Keratinocyte (primary cell): ENCODE data around the gene HOMER2. TPM values are rescaled to one million over a fixed set of nuclear protein-coding genes. Genes with fewer than 3 reads are reported as not detected.

Source experiments
- DNase-seq: peaks from one replicate; pipeline ENCODE4 v3.0.0-alpha.2; 2011; ENCODE audit warnings: low read depth, missing footprints, low spot score
- FAIRE-seq: peaks from 2 replicates; lab custom pipeline; 2011; peaks lifted over from hg19 to GRCh38; lab: Jason Lieb, UNC
- H2AFZ ChIP-seq: 2 replicates; pipeline ENCODE4 v1.6.0; 2012; ENCODE audit warnings: low read length, control low read depth, inconsistent platforms; ENCODE audit not compliant: control insufficient read depth
- H3K27ac ChIP-seq: 2 replicates; pipeline ENCODE4 v1.5.1; 2011; ENCODE audit warnings: low read length; ENCODE audit not compliant: control insufficient read depth, insufficient read depth
- H3K27me3 ChIP-seq: 3 replicates; pipeline ENCODE4 v1.6.0; 2011; ENCODE audit warnings: low read length; ENCODE audit not compliant: control insufficient read depth, insufficient read depth; ENCODE audit errors: extremely low read depth
- H3K36me3 ChIP-seq, 2 experiments: 2 replicates in 1 of 2; 3 replicates in 1 of 2; pipeline ENCODE4 v1.5.1; 2011; ENCODE audit warnings: low read length in 2 of 2, mild to moderate bottlenecking in 1 of 2; ENCODE audit not compliant: control insufficient read depth in 2 of 2, insufficient read depth in 2 of 2; ENCODE audit errors: extremely low read depth in 1 of 2
- H3K4me1 ChIP-seq: 3 replicates; pipeline ENCODE4 v1.5.1; 2011; ENCODE audit warnings: low read length; ENCODE audit not compliant: control insufficient read depth, insufficient read depth; ENCODE audit errors: extremely low read depth
- H3K4me2 ChIP-seq: 3 replicates; pipeline ENCODE4 v1.6.0; 2011; ENCODE audit warnings: low read depth, low read length; ENCODE audit not compliant: control insufficient read depth, insufficient read depth; ENCODE audit errors: extremely low read depth
- H3K4me3 ChIP-seq, 3 experiments: fragments of 200-600 bp in 1 of 3; sonication (generic) in 1 of 3; 2 replicates in 2 of 3; 3 replicates in 1 of 3; pipeline ENCODE4 v1.5.1; 2011 to 2016; ENCODE audit warnings: low read length in 3 of 3, mild to moderate bottlenecking in 3 of 3, control low read depth in 2 of 3, inconsistent platforms in 1 of 3, low read depth in 1 of 3, mixed read lengths in 1 of 3, mixed run types in 1 of 3, moderate library complexity in 1 of 3; ENCODE audit not compliant: control insufficient read depth in 2 of 3, insufficient read depth in 2 of 3; ENCODE audit errors: extremely low read depth in 1 of 3
- H3K79me2 ChIP-seq: 2 replicates; pipeline ENCODE4 v1.6.0; 2012; ENCODE audit warnings: low read length; ENCODE audit not compliant: control insufficient read depth, insufficient read depth
- H3K9ac ChIP-seq: 3 replicates; pipeline ENCODE4 v1.6.0; 2011; ENCODE audit warnings: low read length; ENCODE audit not compliant: control insufficient read depth, insufficient read depth; ENCODE audit errors: extremely low read depth
- H3K9me1 ChIP-seq: 3 replicates; pipeline ENCODE4 v1.6.0; 2011; ENCODE audit warnings: low read length; ENCODE audit not compliant: control insufficient read depth, insufficient read depth; ENCODE audit errors: extremely low read depth
- H3K9me3 ChIP-seq: 2 replicates; pipeline ENCODE4 v1.5.1; 2012; ENCODE audit warnings: low read depth, low read length; ENCODE audit not compliant: control insufficient read depth
- H4K20me1 ChIP-seq: 3 replicates; pipeline ENCODE4 v1.6.0; 2011; ENCODE audit warnings: low read length; ENCODE audit not compliant: control insufficient read depth, insufficient read depth; ENCODE audit errors: extremely low read depth
- EZH2 ChIP-seq: IDR thresholded peaks from one replicate; pipeline ENCODE4 v1.6.1; 2012; ENCODE audit warnings: inconsistent platforms, mild to moderate bottlenecking, low read length, moderate library complexity
- dilution Hi-C: fragments of 300-500 bp; cut with MboI; formaldehyde crosslinking; loops from one replicate; pipeline ENCODE4 v1.7.0; 2020; ENCODE audit warnings: low sequenced_read_pairs; ENCODE audit not compliant: extremely low pct_ligation_motif_present
- polyA plus RNA-seq, 5 experiments: library from polyadenylated mRNA; depleted of rRNA in 3 of 5; stranded (reverse) in 3 of 5; stranded (forward) in 1 of 5; unstranded in 1 of 5; fragments of >200 nt; gene quantifications; 1 replicate in 1 of 5; 2 replicates in 3 of 5; 3 replicates in 1 of 5; pipeline versions ENCODE4 v1.2.1 to v1.2.3, GENCODE V29; 2011 to 2012; ENCODE audit warnings: missing spikeins in 2 of 5, low read depth in 1 of 5, low replicate concordance in 1 of 5
- TF ChIP-seq, protein P1 (sequence below), 3 experiments: IDR thresholded peaks in 1 of 3; conservative IDR thresholded peaks in 1 of 3; optimal IDR thresholded peaks in 1 of 3; 2 replicates in 2 of 3; 3 replicates in 1 of 3; pipeline versions ENCODE3 to v1.5.1; 2011; ENCODE audit warnings: low read length in 3 of 3, mild to moderate bottlenecking in 3 of 3, moderate library complexity in 2 of 3, control low read depth in 1 of 3, inconsistent platforms in 1 of 3; ENCODE audit not compliant: insufficient read depth in 2 of 3; ENCODE audit errors: extremely low read depth in 1 of 3

Gene HOMER2
- polyA plus RNA-seq, 1 donor (not counting 4 experiments of a cell fraction or from before 2014, with no cell fraction given), result 12.4 TPM

DNA sequence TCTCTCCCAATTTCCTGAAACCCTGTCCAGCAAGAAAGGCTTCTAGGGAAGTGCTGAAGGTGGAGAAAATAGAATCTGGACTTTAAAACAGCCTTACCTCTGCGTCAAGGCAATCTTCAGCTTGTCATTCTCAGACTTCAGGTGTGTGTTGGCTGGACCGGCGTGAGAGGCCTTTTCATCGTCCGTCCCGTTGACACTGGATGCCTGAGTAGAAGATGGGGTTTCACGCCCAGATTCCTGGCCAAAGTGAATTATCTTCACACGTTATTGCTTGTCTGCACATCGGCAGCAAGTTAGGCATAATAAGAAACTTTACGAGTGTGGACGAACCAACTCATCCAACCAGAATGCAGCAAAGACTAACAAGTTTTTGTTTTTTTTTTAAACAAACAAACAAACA lies 93.6 kb downstream of the HOMER2 start:
- no peaks in the 10 kb centered on the region for H3K79me2 ChIP-seq
- H2AFZ ChIP-seq, result no peak overlapping the region
- H3K9me1 ChIP-seq, result no peaks in the 10 kb centered on the region
- no peaks in the 10 kb centered on the region for H3K9me3 ChIP-seq
- H3K4me3 ChIP-seq, result no peak overlapping the region
- dilution Hi-C loops, result no loop called here
- H4K20me1 ChIP-seq, result no peaks in the 10 kb centered on the region
- DNase-seq (no peak), FAIRE-seq (no peak)
- no peaks in the 10 kb centered on the region for H3K27me3 ChIP-seq
- no peak overlapping the region for H3K27ac ChIP-seq
- no peaks in the 10 kb centered on the region for H3K4me1 ChIP-seq
- no peak overlapping the region for H3K9ac ChIP-seq
- no peak overlapping the region for H3K4me2 ChIP-seq
- TF ChIP-seq, protein P1, sequence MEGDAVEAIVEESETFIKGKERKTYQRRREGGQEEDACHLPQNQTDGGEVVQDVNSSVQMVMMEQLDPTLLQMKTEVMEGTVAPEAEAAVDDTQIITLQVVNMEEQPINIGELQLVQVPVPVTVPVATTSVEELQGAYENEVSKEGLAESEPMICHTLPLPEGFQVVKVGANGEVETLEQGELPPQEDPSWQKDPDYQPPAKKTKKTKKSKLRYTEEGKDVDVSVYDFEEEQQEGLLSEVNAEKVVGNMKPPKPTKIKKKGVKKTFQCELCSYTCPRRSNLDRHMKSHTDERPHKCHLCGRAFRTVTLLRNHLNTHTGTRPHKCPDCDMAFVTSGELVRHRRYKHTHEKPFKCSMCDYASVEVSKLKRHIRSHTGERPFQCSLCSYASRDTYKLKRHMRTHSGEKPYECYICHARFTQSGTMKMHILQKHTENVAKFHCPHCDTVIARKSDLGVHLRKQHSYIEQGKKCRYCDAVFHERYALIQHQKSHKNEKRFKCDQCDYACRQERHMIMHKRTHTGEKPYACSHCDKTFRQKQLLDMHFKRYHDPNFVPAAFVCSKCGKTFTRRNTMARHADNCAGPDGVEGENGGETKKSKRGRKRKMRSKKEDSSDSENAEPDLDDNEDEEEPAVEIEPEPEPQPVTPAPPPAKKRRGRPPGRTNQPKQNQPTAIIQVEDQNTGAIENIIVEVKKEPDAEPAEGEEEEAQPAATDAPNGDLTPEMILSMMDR (optimal IDR thresholded peaks at IDR 0.05 in 1 of 3, IDR thresholded peaks at IDR 0.05 in 1 of 3, conservative IDR thresholded peaks at IDR 0.05 in 1 of 3; ENCODE audit: extremely low read depth in 1 of 3, insufficient read depth in 2 of 3, low read length in 3 of 3), result no peak
- no peak for TF ChIP-seq EZH2
- no peaks in the 10 kb centered on the region for H3K36me3 ChIP-seq

- no peaks in the 10 kb centered on the region for H3K9me3 ChIP-seq
- no peaks in the 10 kb centered on the region for H4K20me1 ChIP-seq
- no peak overlapping the region for H3K9ac ChIP-seq
- no peak overlapping the region for H2AFZ ChIP-seq
- TF ChIP-seq, protein P1 (optimal IDR thresholded peaks at IDR 0.05 in 1 of 3, IDR thresholded peaks at IDR 0.05 in 1 of 3, conservative IDR thresholded peaks at IDR 0.05 in 1 of 3; ENCODE audit: extremely low read depth in 1 of 3, insufficient read depth in 2 of 3, low read length in 3 of 3), result no peak
- no peak for TF ChIP-seq EZH2
- no peaks in the 10 kb centered on the region for H3K9me1 ChIP-seq
- no peaks in the 10 kb centered on the region for H3K36me3 ChIP-seq
- no peak overlapping the region for H3K4me3 ChIP-seq
- H3K79me2 ChIP-seq, result no peaks in the 10 kb centered on the region
- no peak overlapping the region for H3K27ac ChIP-seq
- no peaks in the 10 kb centered on the region for H3K27me3 ChIP-seq
- H3K4me2 ChIP-seq, result no peak overlapping the region
- FAIRE-seq, result no peak
- dilution Hi-C loops, result no loop called here
- no peaks in the 10 kb centered on the region for H3K4me1 ChIP-seq
- DNase-seq, result no peak
Measured at GRCh38 chr15:82856397-82857170, 95.9 kb downstream of the HOMER2 start.
